NCI-H526 treated with DMSO at 0.1 percent for 48 hours (cell line): ENCODE results near the gene SERGEF.
A peak's percentile ranks its signal among the peaks of the same experiment; 100 is the strongest.

Experiments
- DNase-seq: peaks from one replicate; lab custom pipeline; 2025; lab: John Stamatoyannopoulos, UW

Gene SERGEF

DNA sequence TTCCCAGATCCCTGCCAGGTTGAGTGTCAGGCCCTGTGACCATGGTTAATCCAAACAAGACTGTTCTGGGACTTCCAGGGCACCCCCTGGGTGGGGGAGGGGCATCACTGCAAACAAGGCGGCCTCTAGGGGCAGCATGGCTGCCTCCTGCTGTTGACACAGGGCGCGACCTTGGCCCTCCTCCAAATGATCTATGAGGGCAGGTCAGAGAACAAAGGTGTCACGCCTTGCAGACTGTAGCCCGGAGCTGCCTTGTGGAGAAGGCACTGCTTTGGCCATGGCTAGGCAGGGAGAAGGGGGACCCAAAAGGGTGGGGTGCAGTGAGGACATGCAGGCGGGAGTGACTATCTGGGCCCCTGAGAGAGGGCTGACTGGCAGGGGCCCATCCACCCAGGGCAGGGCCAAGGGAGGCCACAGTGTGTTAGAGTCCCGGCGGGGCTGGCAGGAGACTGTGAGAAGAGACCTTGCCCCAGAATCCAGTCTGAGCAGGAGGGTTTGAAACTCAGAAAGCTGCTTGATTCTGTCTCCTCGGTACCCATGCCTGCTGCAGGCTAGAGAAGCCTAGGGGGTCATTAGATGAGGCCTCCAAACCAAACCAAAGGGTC is 242.7 kb downstream of the SERGEF start:
- no peak for DNase-seq

DNA sequence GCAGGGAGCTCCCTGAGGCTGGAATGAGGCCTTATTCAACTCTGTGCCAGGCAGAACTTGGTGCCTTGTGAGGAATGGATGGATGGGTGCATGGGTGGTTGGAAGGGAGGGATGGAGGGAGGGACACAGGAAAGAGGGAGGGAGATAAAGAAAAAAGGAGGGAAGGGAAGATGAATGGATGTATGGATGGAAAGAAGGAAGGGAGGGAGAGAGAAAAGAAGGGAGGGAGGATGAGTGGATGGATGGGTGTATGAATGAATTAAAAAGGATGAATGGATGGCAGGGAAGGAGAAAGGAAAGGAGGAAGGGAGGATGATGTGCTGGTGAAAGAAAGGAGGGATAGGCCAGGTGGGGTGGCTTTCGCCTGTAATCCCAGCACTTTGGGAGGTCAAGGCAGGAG is 243.6 kb downstream of the SERGEF start:
- DNase-seq: no peak

GRCh38 chr11:17768547-17768946 is 244.3 kb downstream of the SERGEF start:
- no peak for DNase-seq

- DNase-seq: no peak
These were observed 244.9 kb downstream of the SERGEF start for GRCh38 chr11:17767914-17768313.

DNA sequence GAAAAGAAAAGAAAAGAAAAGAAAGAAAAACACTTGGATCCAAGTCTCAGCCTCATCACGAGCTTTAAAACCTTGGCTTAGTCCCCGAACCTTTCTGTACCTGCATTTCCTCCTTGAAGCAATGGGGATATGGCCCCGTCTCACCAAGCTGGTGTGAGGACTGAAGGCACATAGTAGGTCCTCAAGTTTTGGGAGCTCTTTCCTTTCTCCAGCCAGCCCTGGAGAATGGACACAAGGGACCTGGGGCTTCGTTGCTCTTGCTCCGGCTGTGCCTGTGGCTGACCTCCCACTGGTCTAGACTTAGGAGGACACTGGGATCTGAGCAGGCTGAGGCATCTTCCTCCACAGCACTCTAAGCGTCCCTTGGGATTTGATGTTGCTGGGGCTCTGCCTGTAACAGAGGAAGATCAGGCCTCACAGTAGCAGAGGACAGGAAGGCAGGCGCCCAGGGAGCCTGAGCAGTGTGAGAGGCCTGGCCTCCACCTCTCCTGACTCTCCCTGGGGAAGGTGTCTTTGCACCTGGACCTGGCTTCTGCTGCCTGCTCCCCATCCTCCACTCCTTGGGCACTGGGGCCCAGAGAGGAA is 245.5 kb downstream of the SERGEF start:
- DNase-seq: peak; percentile 72

DNA sequence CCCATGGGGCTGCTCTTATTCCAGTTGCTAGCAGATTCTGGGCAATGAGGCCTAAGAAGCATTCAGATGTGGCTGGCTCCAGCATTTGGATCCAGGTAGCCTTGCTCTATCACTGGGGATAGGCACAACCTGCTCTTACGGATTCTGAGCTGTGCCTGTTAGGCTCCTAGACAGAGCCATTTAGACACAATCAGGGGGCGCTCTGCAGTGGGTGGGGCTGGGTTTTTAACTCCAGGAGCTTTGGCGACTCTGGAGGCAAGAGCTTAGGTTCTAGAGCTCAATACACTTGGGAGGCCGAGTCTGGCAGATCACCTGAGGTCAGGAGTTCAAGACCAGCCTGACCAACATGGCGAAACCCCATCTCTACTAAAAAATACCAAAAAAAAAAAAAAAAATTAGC is 246.3 kb downstream of the SERGEF start:
- DNase-seq: no peak

- DNase-seq: no peak
These were observed 246.8 kb downstream of the SERGEF start for GRCh38 chr11:17766073-17766359.

GRCh38 chr11:17765356-17766072 is 247.3 kb downstream of the SERGEF start:
- DNase-seq: peak; percentile 92

DNA sequence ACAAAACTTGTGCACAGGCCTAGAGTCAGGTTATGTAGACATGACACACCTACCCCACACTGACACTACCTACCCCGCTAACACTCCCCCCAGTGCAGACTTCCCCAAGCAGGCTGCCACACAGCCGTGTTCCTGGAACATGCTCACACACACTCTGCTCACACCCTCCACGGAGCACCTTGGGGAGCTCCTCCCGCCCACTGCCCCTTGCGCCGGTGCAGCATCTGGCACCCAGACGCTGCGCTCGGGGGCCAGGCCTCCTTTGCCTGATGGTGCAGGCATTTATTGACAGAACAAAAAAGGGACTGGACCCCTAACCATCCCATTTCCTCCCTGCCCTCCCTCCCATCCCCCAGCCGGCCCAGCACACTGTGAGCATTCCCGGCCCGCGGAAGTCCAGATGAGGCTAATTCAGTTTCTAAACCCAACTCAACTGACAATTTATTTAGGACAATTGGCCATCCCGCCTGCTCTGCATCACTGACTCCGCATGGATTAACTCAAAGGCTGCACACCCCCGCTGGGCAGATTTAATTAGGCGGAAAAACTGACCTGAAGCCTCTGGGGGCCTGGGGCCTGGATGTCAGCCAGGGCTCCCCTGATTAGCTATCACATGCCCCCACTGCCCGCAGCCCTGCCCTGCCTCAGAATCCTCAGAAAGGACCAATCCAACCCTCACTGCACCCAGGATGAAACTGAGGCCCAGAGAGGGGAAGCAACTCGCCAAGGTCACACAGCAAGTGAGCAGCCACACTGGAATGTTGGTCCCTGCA is 248.2 kb downstream of the SERGEF start:
- DNase-seq: no peak

- DNase-seq: no peak
These were observed 249.1 kb downstream of the SERGEF start for GRCh38 chr11:17763703-17764102.

- DNase-seq: no peak
These were observed 249.6 kb downstream of the SERGEF start for GRCh38 chr11:17763244-17763643.

DNA sequence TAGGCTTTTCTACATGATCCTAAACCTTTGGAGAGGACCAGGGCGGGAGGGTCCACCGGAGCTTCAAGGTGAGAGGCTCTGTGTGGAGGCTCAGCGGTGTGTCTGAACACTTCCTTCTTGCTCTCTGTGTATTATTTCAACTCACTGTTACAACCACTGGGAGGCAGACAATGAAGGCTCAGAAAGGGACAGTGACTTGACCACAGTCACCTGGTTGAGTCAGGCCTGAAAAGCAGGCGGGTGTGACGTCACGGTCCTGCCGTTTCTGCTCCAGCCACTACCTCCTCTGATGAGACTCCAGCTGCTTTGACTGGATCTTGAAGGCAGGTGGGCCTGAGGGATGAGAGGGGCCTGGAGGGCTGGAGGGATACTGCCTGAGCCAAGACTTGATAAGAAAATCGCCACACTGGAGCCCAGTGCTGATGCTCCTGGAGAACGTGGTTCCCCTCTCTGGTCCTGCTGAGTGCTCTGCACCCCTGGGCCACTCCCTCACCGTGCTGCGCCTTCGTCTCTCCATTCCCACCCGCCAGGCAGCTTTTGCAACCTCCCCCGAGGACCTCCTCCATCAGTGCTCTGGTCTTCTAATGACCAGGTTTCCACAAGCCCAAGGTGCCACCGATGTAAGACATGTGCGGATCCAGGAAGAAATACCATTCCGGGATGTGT is 250.4 kb downstream of the SERGEF start:
- no peak for DNase-seq

DNA sequence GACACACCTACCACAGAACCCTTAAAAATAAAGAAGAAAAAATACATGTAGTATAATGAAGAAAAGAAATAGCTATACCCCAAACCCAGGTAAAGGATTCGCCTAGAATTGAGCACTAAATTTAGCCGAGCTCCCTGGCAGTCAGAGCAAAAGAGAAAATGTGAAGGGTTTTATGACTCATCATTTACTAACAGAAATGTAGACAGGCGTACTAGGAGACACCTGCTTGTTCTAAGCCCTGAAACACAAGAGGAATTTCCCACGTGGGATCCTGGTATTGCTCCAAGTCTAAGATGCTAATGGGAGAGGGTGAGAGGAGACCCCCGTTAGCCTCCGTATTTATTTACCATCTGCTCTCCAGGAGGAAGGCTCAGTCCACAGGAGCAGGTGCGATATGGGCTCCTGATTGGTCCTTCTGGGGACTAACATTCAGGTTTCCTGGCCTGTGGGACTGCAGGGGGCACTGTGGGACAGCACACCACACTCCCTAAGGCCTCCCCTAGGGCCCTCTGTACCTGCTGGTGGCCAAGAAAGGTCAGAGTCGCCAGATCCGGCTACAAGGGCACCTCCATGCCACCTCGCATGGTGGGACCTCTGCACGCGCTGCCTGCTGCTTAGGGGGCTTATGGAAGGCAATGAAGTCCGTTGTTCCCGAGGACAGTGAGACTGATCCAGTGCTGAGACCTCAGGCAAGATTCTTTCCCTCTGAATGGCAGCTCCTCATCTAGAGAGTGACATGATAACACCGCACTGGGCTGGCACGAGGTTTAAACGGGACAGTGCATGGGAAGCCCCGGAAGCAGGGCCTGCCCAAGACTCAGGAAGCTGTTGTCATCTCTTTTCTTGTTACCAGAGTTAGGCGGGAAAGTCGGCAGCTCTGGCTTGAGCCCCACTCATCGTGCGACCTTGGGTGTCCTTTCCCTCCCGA is 252.5 kb downstream of the SERGEF start:
- peak; percentile 63 for DNase-seq

GRCh38 chr11:17755891-17756290 is 257.0 kb downstream of the SERGEF start:
- no peak for DNase-seq

DNA sequence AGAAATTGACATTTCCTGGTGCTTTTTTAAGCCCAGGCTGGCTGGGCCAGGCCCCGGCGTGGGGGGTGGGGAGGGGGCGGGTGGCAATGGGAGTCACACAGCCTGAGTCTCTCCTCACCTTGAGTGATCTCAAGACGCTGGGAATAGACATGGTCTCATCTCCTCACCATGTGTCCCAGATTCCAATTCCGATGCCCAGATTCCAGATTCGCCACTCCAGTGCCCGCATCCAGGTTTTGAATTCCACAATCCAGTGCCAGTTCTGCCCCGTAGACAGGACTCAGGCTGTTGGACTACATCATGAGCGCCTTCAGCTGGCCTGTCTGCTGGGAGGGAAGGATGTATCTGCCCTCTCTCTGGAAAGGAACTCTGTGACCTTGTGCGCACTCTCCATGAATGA is 259.2 kb downstream of the SERGEF start:
- no peak for DNase-seq

- no peak for DNase-seq
These were observed 259.7 kb downstream of the SERGEF start for GRCh38 chr11:17753153-17753552.

DNA sequence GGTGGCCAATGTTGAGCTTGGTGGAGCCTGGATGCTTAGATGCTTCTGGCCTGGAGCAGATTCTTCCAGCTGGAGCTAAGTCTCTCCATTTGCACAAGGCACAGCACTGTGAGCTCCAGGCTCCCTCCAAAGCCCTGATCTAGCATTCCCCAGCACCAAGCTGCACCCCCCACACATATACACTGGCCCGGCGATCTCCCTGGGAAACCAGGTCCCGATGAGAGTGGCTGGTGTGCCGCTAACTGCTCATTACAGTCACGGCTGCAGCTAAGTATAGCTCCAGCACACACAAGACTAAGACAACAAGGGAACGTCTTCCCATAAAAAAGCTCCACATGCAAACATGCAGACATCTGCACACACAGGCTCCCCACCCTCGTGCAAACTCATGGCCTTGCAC is 260.7 kb downstream of the SERGEF start:
- no peak for DNase-seq

GRCh38 chr11:17751558-17751957 is 261.3 kb downstream of the SERGEF start:
- no peak for DNase-seq

DNA sequence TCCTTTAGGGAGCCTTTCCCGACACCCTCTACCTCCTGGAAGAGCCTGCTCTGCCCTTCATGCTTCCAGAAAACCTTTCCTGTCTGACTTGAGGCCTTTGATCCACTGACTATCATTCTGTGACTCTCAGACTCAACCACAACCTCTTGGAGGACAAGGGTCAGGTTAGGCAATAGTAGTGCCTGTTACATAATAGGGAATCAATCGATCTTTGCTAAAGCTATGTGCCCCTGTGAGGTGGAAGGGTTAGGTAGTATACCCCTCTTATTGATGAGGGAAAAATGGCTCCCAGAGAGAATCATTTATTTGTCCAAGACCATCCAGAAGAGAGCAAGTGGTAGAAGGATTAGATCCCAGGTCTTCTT is 262.1 kb downstream of the SERGEF start:
- DNase-seq: no peak

DNA sequence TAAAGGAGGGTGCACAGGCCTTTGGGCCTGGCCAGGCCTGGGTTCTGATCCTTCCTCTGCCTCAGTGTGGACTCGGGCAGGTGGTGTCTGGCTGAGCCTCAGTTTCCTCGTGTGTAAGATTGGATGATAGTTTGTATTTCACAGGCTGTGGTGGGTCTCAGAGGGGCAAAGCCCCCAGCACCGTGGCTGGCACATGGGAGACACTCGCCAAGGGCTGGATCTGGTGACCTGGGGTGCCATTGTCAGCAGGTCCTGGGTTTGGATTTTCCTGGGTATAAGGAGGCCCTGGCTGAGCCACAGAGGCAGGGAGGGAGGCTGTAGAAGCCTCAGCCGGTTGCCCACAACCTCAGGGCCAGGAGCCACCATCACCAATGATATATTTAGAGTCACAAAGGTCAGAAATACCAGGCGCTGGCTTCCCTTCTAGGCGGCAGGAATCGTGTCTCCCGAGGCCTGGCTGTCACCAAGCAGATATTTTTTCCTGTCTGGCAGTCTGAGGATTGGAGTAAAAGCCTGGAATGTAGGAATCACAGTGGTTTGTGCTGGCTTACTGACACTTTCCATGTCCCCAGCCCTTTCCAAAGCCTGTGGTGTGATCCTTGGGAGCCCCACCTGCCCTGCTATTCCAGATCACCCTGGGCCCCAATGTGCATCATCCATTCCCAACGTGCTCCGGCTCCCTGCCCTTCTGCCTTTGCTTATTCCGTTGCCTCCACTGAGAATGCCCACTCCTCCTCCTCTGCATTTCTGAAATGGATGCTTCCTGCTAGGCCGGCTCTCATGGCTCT is 262.6 kb downstream of the SERGEF start:
- DNase-seq: no peak
